IMR-90 (cell line): Measurements from ENCODE around the gene ZCCHC13. TPM values are rescaled to one million over a fixed set of nuclear protein-coding genes. Genes with fewer than 3 reads are reported as not detected.

Experiments
- ATAC-seq: fragments of 200-7000 bp; cut with Tn5 transposase; 2 replicates; pipeline ENCODE4 v1.9.1; 2020; ENCODE audit warnings: low read depth, mild to moderate bottlenecking, moderate library complexity
- BruUV-seq: library from RNA; stranded (reverse); fragments of 400-500 nt; replicated peaks from 2 replicates; lab custom pipeline; 2021; lab: Mats Ljungman, UMichigan
- CTCF ChIA-PET: fragments of 300-600 bp; formaldehyde crosslinking; extraction: SDS; loops from one replicate; lab custom pipeline; 2021; ENCODE audit warnings: antibody characterized with exemption; lab: Yijun Ruan, JAX
- POLR2A ChIA-PET: fragments of 300-600 bp; sonication (Branson Sonifier 250); formaldehyde crosslinking; loops from one replicate; lab custom pipeline; 2022; ENCODE audit warnings: antibody characterized with exemption; ENCODE audit not compliant: unreplicated experiment; lab: Charles Lee
- DNase-seq: peaks from one replicate; pipeline ENCODE4 v3.0.0; 2013
- H2AFZ ChIP-seq: replicated peaks from 2 replicates; pipeline ENCODE3; 2013; ENCODE audit warnings: low read length, mild to moderate bottlenecking; ENCODE audit not compliant: poor library complexity
- H2AK5ac ChIP-seq: 2 replicates; pipeline ENCODE4 v1.6.1; 2013; ENCODE audit warnings: low read depth, low read length, inconsistent platforms
- H2AK9ac ChIP-seq: replicated peaks from 2 replicates; pipeline ENCODE3; 2013; ENCODE audit warnings: mild to moderate bottlenecking, low read depth, low read length, moderate library complexity; ENCODE audit not compliant: poor library complexity
- H2BK120ac ChIP-seq: 2 replicates; pipeline ENCODE4 v1.6.1; 2013; ENCODE audit warnings: low read depth, low read length, inconsistent platforms
- H2BK15ac ChIP-seq: 3 replicates; pipeline ENCODE4 v1.6.1; 2013; ENCODE audit warnings: low read depth, low read length, inconsistent platforms
- H2BK20ac ChIP-seq: 2 replicates; pipeline ENCODE4 v1.6.1; 2013; ENCODE audit warnings: low read depth, mild to moderate bottlenecking, inconsistent platforms, low read length, moderate library complexity
- H2BK5ac ChIP-seq: 2 replicates; pipeline ENCODE4 v1.6.1; 2013; ENCODE audit warnings: mild to moderate bottlenecking, low read depth, low read length, inconsistent platforms; ENCODE audit not compliant: poor library complexity, severe bottlenecking
- H3K14ac ChIP-seq: replicated peaks from 2 replicates; pipeline ENCODE4 v1.6.1; 2013; ENCODE audit warnings: low read depth, low read length, inconsistent platforms
- H3K18ac ChIP-seq: 2 replicates; pipeline ENCODE4 v1.6.1; 2013; ENCODE audit warnings: low read depth, low read length, control low read depth
- H3K23ac ChIP-seq: 2 replicates; pipeline ENCODE4 v1.6.1; 2013; ENCODE audit warnings: low read depth, low read length, inconsistent platforms
- H3K27ac ChIP-seq: 2 replicates; pipeline ENCODE4 v1.5.1; 2013; ENCODE audit warnings: mild to moderate bottlenecking, control low read depth, low read length; ENCODE audit not compliant: insufficient read depth
- H3K27me3 ChIP-seq: 2 replicates; pipeline ENCODE4 v1.6.1; 2013; ENCODE audit warnings: low read length; ENCODE audit not compliant: control insufficient read depth, insufficient read depth
- H3K36me3 ChIP-seq: 2 replicates; pipeline ENCODE4 v1.6.1; 2013; ENCODE audit warnings: low read length, mixed read lengths; ENCODE audit not compliant: control insufficient read depth, insufficient read depth
- H3K4ac ChIP-seq: 2 replicates; pipeline ENCODE4 v1.6.1; 2013; ENCODE audit warnings: low read depth, low read length, inconsistent platforms
- H3K4me1 ChIP-seq: 2 replicates; pipeline ENCODE4 v1.6.1; 2013; ENCODE audit warnings: low read length, mixed read lengths; ENCODE audit not compliant: control insufficient read depth, insufficient read depth
- H3K4me2 ChIP-seq: 2 replicates; pipeline ENCODE4 v1.6.1; 2013; ENCODE audit warnings: low read depth, mild to moderate bottlenecking, control low read depth, low read length, moderate library complexity
- H3K4me3 ChIP-seq: 2 replicates; pipeline ENCODE4 v1.5.1; 2013; ENCODE audit warnings: low read depth, mild to moderate bottlenecking, control low read depth, low read length, moderate library complexity; ENCODE audit not compliant: insufficient read depth
- H3K56ac ChIP-seq: 2 replicates; pipeline ENCODE4 v1.6.1; 2013; ENCODE audit warnings: low read length, inconsistent platforms; ENCODE audit not compliant: insufficient read depth; ENCODE audit errors: extremely low read depth
- H3K79me1 ChIP-seq, 2 experiments: 2 replicates each; pipeline ENCODE4 v1.6.1; 2013; ENCODE audit warnings: low read length in 2 of 2, inconsistent platforms in 1 of 2, low read depth in 1 of 2
- H3K9ac ChIP-seq: 2 replicates; pipeline ENCODE4 v1.6.1; 2013; ENCODE audit warnings: low read depth, low read length, control low read depth
- H3K9me1 ChIP-seq: 2 replicates; pipeline ENCODE4 v1.6.1; 2013; ENCODE audit warnings: low read length, inconsistent platforms; ENCODE audit not compliant: insufficient read depth
- H3K9me3 ChIP-seq: 2 replicates; pipeline ENCODE4 v1.6.1; 2013; ENCODE audit warnings: low read length; ENCODE audit not compliant: control insufficient read depth, insufficient read depth
- H4K20me1 ChIP-seq: 2 replicates; pipeline ENCODE4 v1.6.1; 2013; ENCODE audit warnings: low read length, inconsistent platforms; ENCODE audit not compliant: insufficient read depth
- H4K5ac ChIP-seq: 2 replicates; pipeline ENCODE4 v1.6.1; 2013; ENCODE audit warnings: mild to moderate bottlenecking, low read depth, low read length, control low read depth
- H4K8ac ChIP-seq, 2 experiments: 2 replicates each; pipeline ENCODE4 v1.6.1; 2013; ENCODE audit warnings: low read depth in 2 of 2, low read length in 2 of 2, control low read depth in 1 of 2, inconsistent platforms in 1 of 2
- H4K91ac ChIP-seq: 2 replicates; pipeline ENCODE4 v1.6.1; 2013; ENCODE audit warnings: low read depth, low read length, inconsistent platforms; ENCODE audit not compliant: insufficient read depth
- BHLHE40 ChIP-seq: fragments of 150-350 bp; IDR thresholded peaks from 2 replicates; pipeline ENCODE4 v1.6.1; 2016; ENCODE audit warnings: mild to moderate bottlenecking, low read depth, low read length
- CEBPB ChIP-seq: IDR thresholded peaks from 2 replicates; pipeline ENCODE4 v1.6.1; 2012; ENCODE audit warnings: low read depth, low read length, improper control_type of control experiment
- CHD1 ChIP-seq: IDR thresholded peaks from 2 replicates; pipeline ENCODE4 v1.6.1; 2012; ENCODE audit warnings: low read depth, low read length, improper control_type of control experiment
- CTCF ChIP-seq: conservative IDR thresholded peaks from 2 replicates; pipeline ENCODE4 v1.5.1; 2012; ENCODE audit warnings: mild to moderate bottlenecking, low read depth, low read length, improper control_type of control experiment
- ELK1 ChIP-seq: fragments of 150-350 bp; IDR thresholded peaks from 2 replicates; pipeline ENCODE4 v1.6.1; 2016; ENCODE audit warnings: low read depth, mild to moderate bottlenecking, low read length, moderate library complexity, borderline replicate concordance
- FOS ChIP-seq: fragments of 150-350 bp; IDR thresholded peaks from 2 replicates; pipeline ENCODE4 v1.6.1; 2016; ENCODE audit warnings: low read depth, low read length
- MAFK ChIP-seq: IDR thresholded peaks from 2 replicates; pipeline ENCODE4 v1.6.1; 2012; ENCODE audit warnings: low read depth, low read length, improper control_type of control experiment
- MAZ ChIP-seq: IDR thresholded peaks from 2 replicates; pipeline ENCODE4 v1.6.1; 2012; ENCODE audit warnings: low read depth, mild to moderate bottlenecking, low read length, improper control_type of control experiment, moderate library complexity, borderline replicate concordance
- MXI1 ChIP-seq: IDR thresholded peaks from 2 replicates; pipeline ENCODE4 v1.6.1; 2012; ENCODE audit warnings: low read depth, mild to moderate bottlenecking, low read length, moderate library complexity, borderline replicate concordance
- NFE2L2 ChIP-seq: fragments of 150-350 bp; IDR thresholded peaks from 2 replicates; pipeline ENCODE4 v1.6.1; 2016; ENCODE audit warnings: low read depth, mild to moderate bottlenecking, low read length
- POLR2A ChIP-seq: IDR thresholded peaks from 2 replicates; pipeline ENCODE4 v1.6.1; 2012; ENCODE audit warnings: mild to moderate bottlenecking, low read depth, low read length
- RAD21 ChIP-seq: IDR thresholded peaks from 2 replicates; pipeline ENCODE4 v1.6.1; 2012; ENCODE audit warnings: low read length, improper control_type of control experiment
- RCOR1 ChIP-seq: IDR thresholded peaks from 2 replicates; pipeline ENCODE4 v1.6.1; 2012; ENCODE audit warnings: mild to moderate bottlenecking, low read length, improper control_type of control experiment; ENCODE audit not compliant: insufficient replicate concordance
- RFX5 ChIP-seq: IDR thresholded peaks from 2 replicates; pipeline ENCODE4 v1.8.0; 2012; ENCODE audit warnings: low read depth, mild to moderate bottlenecking, low read length, moderate library complexity
- SMC3 ChIP-seq: fragments of 150-350 bp; IDR thresholded peaks from 2 replicates; pipeline ENCODE4 v1.6.1; 2016; ENCODE audit warnings: low read depth, mild to moderate bottlenecking, antibody characterized with exemption, low read length, moderate library complexity
- USF2 ChIP-seq: fragments of 150-350 bp; IDR thresholded peaks from 2 replicates; pipeline ENCODE4 v1.6.1; 2017; ENCODE audit warnings: mild to moderate bottlenecking, antibody characterized with exemption, low read length, low read depth
- WGBS, 2 experiments: methylation state at CpG; one replicate each; pipeline versions ENCODE4 v1.1.5 to v1.1.7; 2013; ENCODE audit warnings: missing lambda C conversion rate in 2 of 2; ENCODE audit not compliant: insufficient read length in 1 of 2; ENCODE audit errors: extremely low coverage in 2 of 2; 5-methylcytosine and 5-hydroxymethylcytosine counted together
- dilution Hi-C: fragments of 300-500 bp; cut with HindIII; formaldehyde crosslinking; loops from one replicate; pipeline ENCODE4 v1.14.3; 2018; ENCODE audit warnings: low sequenced_read_pairs; ENCODE audit not compliant: unreplicated experiment
- in situ Hi-C: fragments of 300-500 bp; cut with MboI; formaldehyde crosslinking; loops from 3 replicates; pipeline ENCODE4 v1.14.3; 2019; ENCODE audit warnings: low sequenced_read_pairs, inconsistent platforms, mixed read lengths
- intact Hi-C: fragments of 100-400 bp; cut with micrococcal nuclease; formaldehyde crosslinking; loops from 2 replicates; pipeline ENCODE4 v1.10.0; 2022
- polyA plus RNA-seq, 3 experiments: library from polyadenylated mRNA; depleted of rRNA; stranded (reverse); fragments of >200 nt; gene quantifications; 2 replicates each; pipeline ENCODE4 v1.2.3, GENCODE V29; 2012; ENCODE audit warnings: low replicate concordance in 1 of 3
- total RNA-seq: library from RNA; depleted of rRNA; stranded (reverse); fragments of >200 nt; gene quantifications from 2 replicates; pipeline ENCODE4 v1.2.3, GENCODE V29; 2012

ZCCHC13 gene
- total and polyA plus RNA-seq, 2 of the 4 experiments (the other 2 are of a cell fraction) = not detected

- no CpG with 5 or more reads among the region's 4 CpGs for WGBS, 2 experiments
- DNase-seq = no peak
- no peak overlapping the region for H3K9ac ChIP-seq
Observed at GRCh38 chrX:74259885-74260491, 44.0 kb upstream of the ZCCHC13 start.

More at GRCh38 chrX:74259885-74260491, 44.0 kb upstream of the ZCCHC13 start:
- H3K4me2 ChIP-seq = no peak overlapping the region
- H2BK120ac ChIP-seq = no peak overlapping the region
- no peaks in the 10 kb centered on the region for H3K9me3 ChIP-seq
- H3K18ac ChIP-seq = no peak overlapping the region
- H3K4ac ChIP-seq = no peak overlapping the region
- peaks cover 0 to 3% of the 10 kb centered on the region in 2 experiments; a peak in 1 of 4 replicates for H3K79me1 ChIP-seq
- no peak for ATAC-seq
- dilution Hi-C loops (no loop called here), in situ Hi-C loops (no loop called here), intact Hi-C loops (no loop called here)
- BruUV-seq = no TSS peak
- ChIA-PET CTCF (no interaction called here), POLR2A (no interaction called here)
- H3K56ac ChIP-seq = no peak overlapping the region
- H2AFZ ChIP-seq = no peak overlapping the region
- H4K20me1 ChIP-seq = no peaks in the 10 kb centered on the region
- H4K8ac ChIP-seq = no peak overlapping the region
- no peak overlapping the region for H2BK5ac ChIP-seq
- H3K27ac ChIP-seq = no peak overlapping the region
- TF ChIP-seq NFE2L2 = no peak
- no peak for TF ChIP-seq SMC3
- TF ChIP-seq ELK1 = no peak
- TF ChIP-seq MXI1 = no peak
- no peak for TF ChIP-seq RAD21
- TF ChIP-seq RCOR1 = no peak
- TF ChIP-seq BHLHE40 = no peak
- TF ChIP-seq RFX5 = no peak
- no peak for TF ChIP-seq CHD1
- no peak for TF ChIP-seq CEBPB
- TF ChIP-seq CTCF = no peak
- no peak for TF ChIP-seq USF2
- no peak for TF ChIP-seq MAZ
- no peak for TF ChIP-seq MAFK
- no peak for TF ChIP-seq FOS
- TF ChIP-seq POLR2A = no peak
- H3K4me1 ChIP-seq = no peaks in the 10 kb centered on the region
- H2AK9ac ChIP-seq = no peak overlapping the region
- no peak overlapping the region for H2BK20ac ChIP-seq
- H2BK15ac ChIP-seq = no peak overlapping the region
- no peak overlapping the region for H2AK5ac ChIP-seq
- no peak overlapping the region for H3K14ac ChIP-seq
- H3K27me3 ChIP-seq = no peaks in the 10 kb centered on the region
- peaks cover 15% of the 10 kb centered on the region; the same call in 1 of the 2 replicates for H3K36me3 ChIP-seq
- H3K9me1 ChIP-seq = no peaks in the 10 kb centered on the region
- no peak overlapping the region for H3K23ac ChIP-seq
- H3K4me3 ChIP-seq = no peak overlapping the region
- H4K91ac ChIP-seq = no peak overlapping the region
- no peak overlapping the region for H4K5ac ChIP-seq
